ENCODE data around the gene CBLB. TPM values are rescaled to one million over a fixed set of nuclear protein-coding genes. Genes with fewer than 3 reads are reported as not detected.
A peak's percentile ranks its signal among the peaks of the same experiment; 100 is the strongest.

Gene CBLB
- total RNA-seq: 100 to 1,000 TPM; 146 to 157 TPM

GRCh38 chr3:105868742-105869530, at the start of gene CBLB:
Gene CBLB (minus strand): TSS chr3:105869012. CDS start chr3:105867577, 1,435 bp downstream.
- peak; percentile 91 for ATAC-seq (ENCODE audit: low read depth)
- POLR2A ChIA-PET: interaction anchor here (0.7 to 3.9 kb wide), 23 partner anchors 8 to 740 kb away, joined by 3 to 19 read pairs (median 4); no protein-coding TSS in a partner anchor
- Mint-ChIP-seq H3K27ac (peak within 1 kb of the TSS; percentile 98), H3K4me3 (peak within 1 kb of the TSS; percentile 93), H3K27me3 (no peaks in the 10 kb centered on the region), H3K4me1 (peaks cover 29% of the 10 kb centered on the region), H3K9me3 (no peaks in the 10 kb centered on the region), H3K36me3 (peaks cover 32% of the 10 kb centered on the region)
- peak; percentile 88 for DNase-seq

GRCh38 chr3:105916767-105917166, 48.0 kb upstream of the CBLB start:
- H3K4me3 Mint-ChIP-seq: no peak overlapping the region

GRCh38 chr3:105915524-105915923, 46.7 kb upstream of the CBLB start:
- DNase-seq: no peak
- peaks cover 11% of the 10 kb centered on the region for H3K4me1 Mint-ChIP-seq
- POLR2A ChIA-PET: no interaction called here
- peaks cover 33% of the 10 kb centered on the region for H3K36me3 Mint-ChIP-seq
- no peak for ATAC-seq (ENCODE audit: low read depth)
- H3K27ac Mint-ChIP-seq: no peak overlapping the region
- H3K4me3 Mint-ChIP-seq: no peak overlapping the region
- H3K27me3 Mint-ChIP-seq: no peaks in the 10 kb centered on the region
- H3K9me3 Mint-ChIP-seq: peaks cover 20% of the 10 kb centered on the region

More at GRCh38 chr3:105916767-105917166, 48.0 kb upstream of the CBLB start:
- H3K27me3 Mint-ChIP-seq: no peaks in the 10 kb centered on the region
- ATAC-seq (ENCODE audit: low read depth): no peak
- no peak for DNase-seq
- H3K9me3 Mint-ChIP-seq: peaks cover 29% of the 10 kb centered on the region
- H3K27ac Mint-ChIP-seq: no peak overlapping the region
- POLR2A ChIA-PET: no interaction called here
- peaks cover 42% of the 10 kb centered on the region for H3K36me3 Mint-ChIP-seq
- H3K4me1 Mint-ChIP-seq: peaks cover 15% of the 10 kb centered on the region

GRCh38 chr3:105913616-105914015, 44.8 kb upstream of the CBLB start:
- DNase-seq (no peak), ATAC-seq (ENCODE audit: low read depth) (no peak)
- no peak overlapping the region for H3K4me3 Mint-ChIP-seq
- H3K27ac Mint-ChIP-seq: no peak overlapping the region
- no peaks in the 10 kb centered on the region for H3K4me1 Mint-ChIP-seq
- H3K36me3 Mint-ChIP-seq: peaks cover 18% of the 10 kb centered on the region
- peaks cover 12% of the 10 kb centered on the region for H3K9me3 Mint-ChIP-seq
- H3K27me3 Mint-ChIP-seq: no peaks in the 10 kb centered on the region
- POLR2A ChIA-PET: no interaction called here

GRCh38 chr3:105912891-105913290, 44.1 kb upstream of the CBLB start:
- peaks cover 8% of the 10 kb centered on the region for H3K9me3 Mint-ChIP-seq
- no peaks in the 10 kb centered on the region for H3K27me3 Mint-ChIP-seq
- no peak overlapping the region for H3K27ac Mint-ChIP-seq
- no peak for DNase-seq
- ATAC-seq (ENCODE audit: low read depth): no peak
- no peak overlapping the region for H3K4me3 Mint-ChIP-seq
- H3K36me3 Mint-ChIP-seq: peaks cover 13% of the 10 kb centered on the region
- POLR2A ChIA-PET: no interaction called here
- peaks cover 1% of the 10 kb centered on the region for H3K4me1 Mint-ChIP-seq

GRCh38 chr3:105911496-105911895, 42.7 kb upstream of the CBLB start:
- Mint-ChIP-seq H3K27me3 (no peaks in the 10 kb centered on the region), H3K9me3 (peaks cover 5% of the 10 kb centered on the region), H3K4me1 (peaks cover 7% of the 10 kb centered on the region), H3K36me3 (peaks cover 11% of the 10 kb centered on the region), H3K4me3 (no peak overlapping the region), H3K27ac (no peak overlapping the region)
- POLR2A ChIA-PET: no interaction called here
- no peak for ATAC-seq (ENCODE audit: low read depth)
- DNase-seq: no peak

GRCh38 chr3:105907777-105908176, 39.0 kb upstream of the CBLB start:
- Mint-ChIP-seq H3K9me3 (peaks cover 6% of the 10 kb centered on the region), H3K4me1 (peaks cover 7% of the 10 kb centered on the region), H3K27me3 (no peaks in the 10 kb centered on the region), H3K27ac (no peak overlapping the region), H3K4me3 (no peak overlapping the region), H3K36me3 (peaks cover 7% of the 10 kb centered on the region)
- DNase-seq: no peak
- POLR2A ChIA-PET: interaction anchor here (0.6 kb wide), 1 partner anchor 25 kb away, joined by 3 read pairs; no protein-coding TSS in a partner anchor
- ATAC-seq (ENCODE audit: low read depth): no peak

- Mint-ChIP-seq H3K4me3 (no peak overlapping the region), H3K27me3 (no peaks in the 10 kb centered on the region), H3K36me3 (peaks cover 9% of the 10 kb centered on the region), H3K4me1 (peaks cover 7% of the 10 kb centered on the region), H3K27ac (no peak overlapping the region), H3K9me3 (peaks cover 6% of the 10 kb centered on the region)
- POLR2A ChIA-PET: no interaction called here
- ATAC-seq (ENCODE audit: low read depth): no peak
- DNase-seq: no peak
These were observed 38.0 kb upstream of the CBLB start for GRCh38 chr3:105906836-105907235.

GRCh38 chr3:105906345-105906744, 37.5 kb upstream of the CBLB start:
- DNase-seq (no peak), ATAC-seq (ENCODE audit: low read depth) (no peak)
- POLR2A ChIA-PET: no interaction called here
- Mint-ChIP-seq H3K9me3 (peaks cover 8% of the 10 kb centered on the region), H3K4me3 (no peak overlapping the region), H3K27me3 (no peaks in the 10 kb centered on the region), H3K4me1 (peaks cover 7% of the 10 kb centered on the region), H3K27ac (no peak overlapping the region), H3K36me3 (peaks cover 9% of the 10 kb centered on the region)

- no peak for ATAC-seq (ENCODE audit: low read depth)
- peaks cover 7% of the 10 kb centered on the region for H3K4me1 Mint-ChIP-seq
- H3K27me3 Mint-ChIP-seq: no peaks in the 10 kb centered on the region
- no peak for DNase-seq
- H3K4me3 Mint-ChIP-seq: no peak overlapping the region
- POLR2A ChIA-PET: no interaction called here
- no peak overlapping the region for H3K27ac Mint-ChIP-seq
- peaks cover 8% of the 10 kb centered on the region for H3K9me3 Mint-ChIP-seq
- H3K36me3 Mint-ChIP-seq: peaks cover 9% of the 10 kb centered on the region
These were observed 36.5 kb upstream of the CBLB start for GRCh38 chr3:105905328-105905727.

GRCh38 chr3:105904678-105905284, 36.0 kb upstream of the CBLB start:
- no peak overlapping the region for H3K4me3 Mint-ChIP-seq
- no peak for ATAC-seq (ENCODE audit: low read depth)
- no peaks in the 10 kb centered on the region for H3K27me3 Mint-ChIP-seq
- peaks cover 8% of the 10 kb centered on the region for H3K9me3 Mint-ChIP-seq
- POLR2A ChIA-PET: no interaction called here
- H3K36me3 Mint-ChIP-seq: peaks cover 9% of the 10 kb centered on the region
- no peak for DNase-seq
- H3K27ac Mint-ChIP-seq: no peak overlapping the region
- peaks cover 7% of the 10 kb centered on the region for H3K4me1 Mint-ChIP-seq

- no peaks in the 10 kb centered on the region for H3K27me3 Mint-ChIP-seq
- no peak for ATAC-seq (ENCODE audit: low read depth)
- peaks cover 8% of the 10 kb centered on the region for H3K9me3 Mint-ChIP-seq
These were observed 35.4 kb upstream of the CBLB start for GRCh38 chr3:105904251-105904650.

GRCh38 chr3:105899516-105899915, 30.7 kb upstream of the CBLB start:
- H3K27ac Mint-ChIP-seq: no peak overlapping the region
- ATAC-seq (ENCODE audit: low read depth) (no peak), DNase-seq (no peak)
- peaks cover 6% of the 10 kb centered on the region for H3K36me3 Mint-ChIP-seq
- no peak overlapping the region for H3K4me3 Mint-ChIP-seq
- POLR2A ChIA-PET: no interaction called here
- H3K4me1 Mint-ChIP-seq: no peaks in the 10 kb centered on the region
- H3K27me3 Mint-ChIP-seq: no peaks in the 10 kb centered on the region
- H3K9me3 Mint-ChIP-seq: peaks cover 8% of the 10 kb centered on the region

More at GRCh38 chr3:105904251-105904650, 35.4 kb upstream of the CBLB start:
- POLR2A ChIA-PET: no interaction called here
- Mint-ChIP-seq H3K4me1 (peaks cover 7% of the 10 kb centered on the region), H3K27ac (no peak overlapping the region), H3K4me3 (no peak overlapping the region), H3K36me3 (peaks cover 7% of the 10 kb centered on the region)
- no peak for DNase-seq

GRCh38 chr3:105891101-105891500, 22.3 kb upstream of the CBLB start:
- no peak for DNase-seq
- Mint-ChIP-seq H3K27ac (peak overlapping the region; percentile 26), H3K27me3 (no peaks in the 10 kb centered on the region), H3K36me3 (peaks cover 8% of the 10 kb centered on the region), H3K9me3 (no peaks in the 10 kb centered on the region), H3K4me3 (peak overlapping the region; percentile 41), H3K4me1 (peaks cover 6% of the 10 kb centered on the region)
- POLR2A ChIA-PET: interaction anchor here (0.6 kb wide), 1 partner anchor 10 kb away, joined by 3 read pairs; no protein-coding TSS in a partner anchor
- ATAC-seq (ENCODE audit: low read depth): no peak

Data from activated naive CD8-positive, alpha-beta T cell treated with anti-CD3 and anti-CD28 coated beads, Interleukin-2, amount 10 ng/mL, durations not matched to agents 7 days and 5 days (primary cell).